HG03159 (cell line): ENCODE measurements around the gene MYH9.

Experiments used
- ATAC-seq: cut with Tn5 transposase; IDR thresholded peaks from one replicate; pipeline ENCODE4 v1.9.1; 2021; ENCODE audit warnings: mild to moderate bottlenecking, moderate library complexity; ENCODE audit not compliant: unreplicated experiment

The MYH9 gene

GRCh38 chr22:36351921-36352802 is 35.6 kb downstream of the MYH9 start:
- ATAC-seq = no peak

- ATAC-seq = no peak
These were observed 36.8 kb downstream of the MYH9 start for GRCh38 chr22:36350751-36351594.

GRCh38 chr22:36349726-36350125 is 38.0 kb downstream of the MYH9 start:
- no peak for ATAC-seq

GRCh38 chr22:36348760-36349159 is 39.0 kb downstream of the MYH9 start:
- ATAC-seq = no peak

- no peak for ATAC-seq
These were observed 40.7 kb downstream of the MYH9 start for GRCh38 chr22:36347094-36347493.

GRCh38 chr22:36344106-36344827 is 43.5 kb downstream of the MYH9 start:
- no peak for ATAC-seq

GRCh38 chr22:36343720-36344105 is 44.1 kb downstream of the MYH9 start:
- ATAC-seq = no peak

- no peak for ATAC-seq
These were observed 44.6 kb downstream of the MYH9 start for GRCh38 chr22:36343070-36343719.

GRCh38 chr22:36341640-36342041 is 46.1 kb downstream of the MYH9 start:
- no peak for ATAC-seq

- no peak for ATAC-seq
These were observed 47.1 kb downstream of the MYH9 start for GRCh38 chr22:36340621-36341020.

GRCh38 chr22:36339171-36340065 is 48.3 kb downstream of the MYH9 start:
- no peak for ATAC-seq

- no peak for ATAC-seq
These were observed 50.2 kb downstream of the MYH9 start for GRCh38 chr22:36337365-36338130.

- ATAC-seq = no peak
These were observed 51.3 kb downstream of the MYH9 start for GRCh38 chr22:36336246-36337182.

- no peak for ATAC-seq
These were observed 52.1 kb downstream of the MYH9 start for GRCh38 chr22:36335621-36336020.

- ATAC-seq = no peak
These were observed 52.8 kb downstream of the MYH9 start for GRCh38 chr22:36334821-36335603.

- ATAC-seq = no peak
These were observed 53.5 kb downstream of the MYH9 start for GRCh38 chr22:36334081-36334820.
